ENCODE data around the gene TRMT1.
A peak's percentile ranks its signal among the peaks of the same experiment; 100 is the strongest.

The TRMT1 gene

GRCh38 chr19:13120817-13121216 is 4.3 kb upstream of the TRMT1 start:
- no peak for TF ChIP-seq CTCF (IDR thresholded peaks at IDR 0.05; ENCODE audit: insufficient read depth, missing control alignments)
- no peak for DNase-seq (ENCODE audit: insufficient read length, low spot score)
- no peak for FAIRE-seq

GRCh38 chr19:13120031-13120430 is 3.5 kb upstream of the TRMT1 start:
- TF ChIP-seq CTCF (IDR thresholded peaks at IDR 0.05; ENCODE audit: insufficient read depth, missing control alignments) = no peak
- DNase-seq (ENCODE audit: insufficient read length, low spot score) = no peak
- FAIRE-seq = no peak

GRCh38 chr19:13119627-13120026 is 3.1 kb upstream of the TRMT1 start:
- no peak for TF ChIP-seq CTCF (IDR thresholded peaks at IDR 0.05; ENCODE audit: insufficient read depth, missing control alignments)
- no peak for DNase-seq (ENCODE audit: insufficient read length, low spot score)
- no peak for FAIRE-seq

- DNase-seq (ENCODE audit: insufficient read length, low spot score) (no peak), FAIRE-seq (no peak)
- TF ChIP-seq CTCF (IDR thresholded peaks at IDR 0.05; ENCODE audit: insufficient read depth, missing control alignments) = no peak
These were observed 2.1 kb upstream of the TRMT1 start for GRCh38 chr19:13118424-13119193.

GRCh38 chr19:13117772-13118423 is 1.4 kb upstream of the TRMT1 start, which contains the start of gene NACC1:
Gene NACC1 (plus strand): TSS chr19:13118264. CDS start chr19:13135208, 16,944 bp downstream.
- FAIRE-seq (no peak), DNase-seq (ENCODE audit: insufficient read length, low spot score) (peak; percentile 97)
- no peak for TF ChIP-seq CTCF (IDR thresholded peaks at IDR 0.05; ENCODE audit: insufficient read depth, missing control alignments)

GRCh38 chr19:13117176-13117771 is 734 bp upstream of the TRMT1 start:
- TF ChIP-seq CTCF (IDR thresholded peaks at IDR 0.05; ENCODE audit: insufficient read depth, missing control alignments) = no peak
- FAIRE-seq = no peak
- DNase-seq (ENCODE audit: insufficient read length, low spot score) = no peak

- no peak for TF ChIP-seq CTCF (IDR thresholded peaks at IDR 0.05; ENCODE audit: insufficient read depth, missing control alignments)
- DNase-seq (ENCODE audit: insufficient read length, low spot score) (no peak), FAIRE-seq (no peak)
These were observed 631 bp downstream of the TRMT1 start for GRCh38 chr19:13115936-13116281.
